NB4 (cell line): ENCODE results near the gene DHX30.

Source experiments
- DNase-seq: peaks from one replicate; pipeline ENCODE4 v3.0.0; 2010; ENCODE audit warnings: low read depth
- H3K4me3 ChIP-seq: one replicate; pipeline ENCODE4 v1.5.1; 2011; ENCODE audit warnings: mild to moderate bottlenecking, low read depth, low read length, moderate library complexity
- CTCF ChIP-seq: IDR thresholded peaks from one replicate; pipeline ENCODE4 v1.5.1; 2012; ENCODE audit warnings: low read depth, low read length
- MAX ChIP-seq: IDR thresholded peaks from 2 replicates; pipeline ENCODE4 v1.6.1; 2011; ENCODE audit warnings: low read depth, low read length
- MYC ChIP-seq: IDR thresholded peaks from 2 replicates; pipeline ENCODE4 v1.6.1; 2011; ENCODE audit warnings: low read depth, low read length
- POLR2A ChIP-seq: IDR thresholded peaks from 2 replicates; pipeline ENCODE4 v1.6.1; 2011; ENCODE audit warnings: mild to moderate bottlenecking; ENCODE audit not compliant: insufficient read length; ENCODE audit errors: extremely low read depth

DHX30 gene

GRCh38 chr3:47772047-47772446 is 30.9 kb upstream of the DHX30 start:
- no peak for TF ChIP-seq MYC
- TF ChIP-seq MAX: no peak
- no peak for TF ChIP-seq POLR2A
- no peak for TF ChIP-seq CTCF
- no peak for DNase-seq
- H3K4me3 ChIP-seq: no peak overlapping the region

- TF ChIP-seq POLR2A (no peak), MYC (no peak), CTCF (no peak), MAX (no peak)
- no peak overlapping the region for H3K4me3 ChIP-seq
- DNase-seq: no peak
Measured at GRCh38 chr3:47772788-47773187, 30.1 kb upstream of the DHX30 start.

- H3K4me3 ChIP-seq: peak overlapping the region; percentile 100
- no peak for DNase-seq
- TF ChIP-seq MYC: no peak
- TF ChIP-seq CTCF: no peak
- TF ChIP-seq MAX: no peak
- no peak for TF ChIP-seq POLR2A
Measured at GRCh38 chr3:47778746-47779145, 24.2 kb upstream of the DHX30 start.

GRCh38 chr3:47780741-47781684 is 21.9 kb upstream of the DHX30 start:
- peak overlapping the region; percentile 100 for H3K4me3 ChIP-seq
- DNase-seq: peak; percentile 63
- TF ChIP-seq CTCF (no peak), MYC (peak; percentile 89), MAX (peak; percentile 74), POLR2A (no peak)

- H3K4me3 ChIP-seq: peak within 1 kb of the TSS; percentile 100
- TF ChIP-seq CTCF: no peak
- TF ChIP-seq POLR2A: peak; percentile 93
- TF ChIP-seq MAX: peak; percentile 78
- TF ChIP-seq MYC: peak; percentile 56
- peak; percentile 99 for DNase-seq
Measured at GRCh38 chr3:47781685-47782445, 21.1 kb upstream of the DHX30 start, which contains the start of gene SMARCC1. Gene SMARCC1 (minus strand): TSS chr3:47781893. CDS start chr3:47781797, 96 bp downstream.
